BLaER1 treated with 17β-estradiol and CSF1 and Interleukin-3, amounts not matched to agents 10 nM and 100 nM (cell line): ENCODE results near the gene LIPA.
"Not testable (repeated sequence)": the region's sequence is repeated elsewhere in the genome, so short reads cannot be mapped to it uniquely, and the experiment has no call there.

Experiments used
- H3K27ac ChIP-seq, 11 experiments: shearing (Covaris generic); formaldehyde crosslinking; 2 replicates each; pipeline ENCODE4 v1.8.1; 2022
- H3K27me3 ChIP-seq, 11 experiments: shearing (Covaris generic); formaldehyde crosslinking; 2 replicates each; pipeline ENCODE4 v1.8.1; 2022
- H3K36me3 ChIP-seq, 11 experiments: shearing (Covaris generic); formaldehyde crosslinking; 2 replicates each; pipeline ENCODE4 v1.8.1; 2022
- H3K4me1 ChIP-seq, 10 experiments: shearing (Covaris generic); formaldehyde crosslinking; 2 replicates each; pipeline ENCODE4 v1.8.1; 2022
- H3K4me2 ChIP-seq, 11 experiments: shearing (Covaris generic); formaldehyde crosslinking; 2 replicates each; pipeline ENCODE4 v1.8.1; 2022
- H3K4me3 ChIP-seq, 10 experiments: shearing (Covaris generic); formaldehyde crosslinking; 2 replicates each; pipeline ENCODE4 v1.8.1; 2022
- H3K9ac ChIP-seq, 11 experiments: shearing (Covaris generic); formaldehyde crosslinking; 2 replicates each; pipeline ENCODE4 v1.8.1; 2022
- H3K9me3 ChIP-seq, 11 experiments: shearing (Covaris generic); formaldehyde crosslinking; replicated peaks in 1 of 11; 2 replicates each; pipeline ENCODE4 v1.8.1; 2022
- H4K20me1 ChIP-seq, 11 experiments: shearing (Covaris generic); formaldehyde crosslinking; 2 replicates each; pipeline ENCODE4 v1.8.1; 2022
- Cebpa-rat ChIP-seq, 11 experiments: shearing (Covaris generic); IDR thresholded peaks; 2 replicates each; pipeline ENCODE4 v1.8.1; 2022

LIPA gene

GRCh38 chr10:89185658-89186057, 65.9 kb downstream of the LIPA start:
- Histone ChIP-seq H3K9ac (no peak overlapping the region), H3K4me2 (peak overlapping the region in 7 of 11 experiments; percentile 23 to 75 (median 51); a peak in 7 of 22 replicates), H3K4me3 (no peak overlapping the region), H3K9me3 (peaks cover 0 to 10% (median 4%) of the 10 kb centered on the region in 11 experiments; a peak in 11 of 22 replicates), H4K20me1 (no peaks in the 10 kb centered on the region), H3K4me1 (peaks cover 10 to 24% (median 16%) of the 10 kb centered on the region in 10 experiments; a peak in 18 of 20 replicates), H3K27ac (no peak overlapping the region), H3K36me3 (no peaks in the 10 kb centered on the region), H3K27me3 (no peaks in the 10 kb centered on the region)
- no peak for TF ChIP-seq Cebpa-rat (IDR thresholded peaks at IDR 0.05)

GRCh38 chr10:89184638-89185037, 66.9 kb downstream of the LIPA start:
- H3K9ac ChIP-seq = no peak overlapping the region
- TF ChIP-seq Cebpa-rat (IDR thresholded peaks at IDR 0.05) = no peak
- H3K27ac ChIP-seq = no peak overlapping the region
- H3K27me3 ChIP-seq = no peaks in the 10 kb centered on the region
- no peaks in the 10 kb centered on the region for H3K36me3 ChIP-seq
- peak overlapping the region; percentile 39 to 75 (median 51) for H3K4me2 ChIP-seq
- H3K9me3 ChIP-seq = peaks cover 0 to 20% (median 8%) of the 10 kb centered on the region in 11 experiments; a peak in 11 of 22 replicates
- H3K4me3 ChIP-seq = no peak overlapping the region
- peaks cover 10 to 24% (median 16%) of the 10 kb centered on the region in 10 experiments; a peak in 18 of 20 replicates for H3K4me1 ChIP-seq
- no peaks in the 10 kb centered on the region for H4K20me1 ChIP-seq

GRCh38 chr10:89183571-89183970, 68.0 kb downstream of the LIPA start:
- Histone ChIP-seq H3K9ac (no peak overlapping the region), H3K36me3 (no peaks in the 10 kb centered on the region), H3K4me3 (no peak overlapping the region), H3K4me2 (0 out of 22 replicates have a peak overlapping the region, but pooled peaks of 1 of the 11 experiments have one; percentile 65), H3K27me3 (no peaks in the 10 kb centered on the region), H3K4me1 (peaks cover 10 to 24% (median 16%) of the 10 kb centered on the region in 10 experiments; a peak in 18 of 20 replicates), H3K27ac (no peak overlapping the region), H4K20me1 (no peaks in the 10 kb centered on the region), H3K9me3 (peaks cover 0 to 17% (median 8%) of the 10 kb centered on the region in 11 experiments; a peak in 11 of 22 replicates)
- TF ChIP-seq Cebpa-rat (IDR thresholded peaks at IDR 0.05) = no peak

- no peak for TF ChIP-seq Cebpa-rat (IDR thresholded peaks at IDR 0.05)
These were observed 68.7 kb downstream of the LIPA start for GRCh38 chr10:89182894-89183293.

GRCh38 chr10:89175816-89176215, 75.8 kb downstream of the LIPA start:
- Histone ChIP-seq H3K36me3 (no peaks in the 10 kb centered on the region), H3K9ac (no peak overlapping the region), H3K27ac (no peak overlapping the region), H3K27me3 (no peaks in the 10 kb centered on the region), H3K9me3 (peaks cover 0 to 12% (median 6%) of the 10 kb centered on the region in 11 experiments; a peak in 11 of 22 replicates), H4K20me1 (no peaks in the 10 kb centered on the region), H3K4me3 (no peak overlapping the region), H3K4me1 (peaks cover 0 to 10% (median 0%) of the 10 kb centered on the region in 10 experiments; a peak in 4 of 20 replicates), H3K4me2 (no peak overlapping the region)
- no peak for TF ChIP-seq Cebpa-rat (IDR thresholded peaks at IDR 0.05)

More at GRCh38 chr10:89182894-89183293, 68.7 kb downstream of the LIPA start:
- Histone ChIP-seq H4K20me1 (no peaks in the 10 kb centered on the region), H3K27ac (no peak overlapping the region), H3K4me3 (no peak overlapping the region), H3K4me1 (peaks cover 10 to 24% (median 16%) of the 10 kb centered on the region in 10 experiments; a peak in 18 of 20 replicates), H3K9me3 (peaks cover 0 to 17% (median 8%) of the 10 kb centered on the region in 11 experiments; a peak in 11 of 22 replicates), H3K4me2 (no peak overlapping the region), H3K36me3 (no peaks in the 10 kb centered on the region), H3K9ac (no peak overlapping the region), H3K27me3 (no peaks in the 10 kb centered on the region)

GRCh38 chr10:89173075-89173474, 78.5 kb downstream of the LIPA start:
- Histone ChIP-seq H4K20me1 (no peaks in the 10 kb centered on the region), H3K4me2 (peak overlapping the region in 3 of 11 experiments; percentile 11 to 31 (median 28); a peak in 4 of 22 replicates), H3K9me3 (no peaks in the 10 kb centered on the region), H3K9ac (no peak overlapping the region), H3K4me1 (peaks cover 0 to 17% (median 0%) of the 10 kb centered on the region in 10 experiments; a peak in 4 of 20 replicates), H3K27me3 (no peaks in the 10 kb centered on the region), H3K36me3 (no peaks in the 10 kb centered on the region), H3K4me3 (no peak overlapping the region), H3K27ac (no peak overlapping the region)
- no peak for TF ChIP-seq Cebpa-rat (IDR thresholded peaks at IDR 0.05)

GRCh38 chr10:89171996-89172395, 79.6 kb downstream of the LIPA start:
- TF ChIP-seq Cebpa-rat (IDR thresholded peaks at IDR 0.05) = no peak
- no peak overlapping the region for H3K4me3 ChIP-seq
- no peak overlapping the region for H3K4me2 ChIP-seq
- H3K27me3 ChIP-seq = no peaks in the 10 kb centered on the region
- H3K36me3 ChIP-seq = no peaks in the 10 kb centered on the region
- H3K9me3 ChIP-seq = no peaks in the 10 kb centered on the region
- H4K20me1 ChIP-seq = no peaks in the 10 kb centered on the region
- peaks cover 0 to 20% (median 0%) of the 10 kb centered on the region in 10 experiments; a peak in 4 of 20 replicates for H3K4me1 ChIP-seq
- H3K9ac ChIP-seq = no peak overlapping the region
- H3K27ac ChIP-seq = no peak overlapping the region

- Histone ChIP-seq H3K27me3 (no peaks in the 10 kb centered on the region), H3K9ac (no peak overlapping the region), H3K4me3 (no peak overlapping the region), H3K4me2 (no peak overlapping the region), H3K36me3 (no peaks in the 10 kb centered on the region), H3K27ac (no peak overlapping the region), H3K4me1 (peaks cover 0 to 20% (median 0%) of the 10 kb centered on the region in 10 experiments; a peak in 4 of 20 replicates), H4K20me1 (no peaks in the 10 kb centered on the region), H3K9me3 (no peaks in the 10 kb centered on the region)
- no peak for TF ChIP-seq Cebpa-rat (IDR thresholded peaks at IDR 0.05)
These were observed 80.2 kb downstream of the LIPA start for GRCh38 chr10:89171263-89171872.

GRCh38 chr10:89168354-89168900, 83.1 kb downstream of the LIPA start:
- H3K4me1 ChIP-seq = peaks cover 0 to 40% (median 7%) of the 10 kb centered on the region in 10 experiments; a peak in 10 of 20 replicates

More at GRCh38 chr10:89168354-89168900, 83.1 kb downstream of the LIPA start:
- not testable (repeated sequence) for H3K36me3 ChIP-seq, H4K20me1 ChIP-seq, H3K9ac ChIP-seq, H3K27me3 ChIP-seq, H3K4me3 ChIP-seq, H3K9me3 ChIP-seq, H3K27ac ChIP-seq
- H3K4me2 ChIP-seq = peak overlapping the region in 1 of 11 experiments; percentile 33; a peak in 2 of 22 replicates
